ENCODE data around the gene UBE2B.

The UBE2B gene

GRCh38 chr5:134438721-134439123 is 67.4 kb downstream of the UBE2B start:
- no peak for DNase-seq

DNA sequence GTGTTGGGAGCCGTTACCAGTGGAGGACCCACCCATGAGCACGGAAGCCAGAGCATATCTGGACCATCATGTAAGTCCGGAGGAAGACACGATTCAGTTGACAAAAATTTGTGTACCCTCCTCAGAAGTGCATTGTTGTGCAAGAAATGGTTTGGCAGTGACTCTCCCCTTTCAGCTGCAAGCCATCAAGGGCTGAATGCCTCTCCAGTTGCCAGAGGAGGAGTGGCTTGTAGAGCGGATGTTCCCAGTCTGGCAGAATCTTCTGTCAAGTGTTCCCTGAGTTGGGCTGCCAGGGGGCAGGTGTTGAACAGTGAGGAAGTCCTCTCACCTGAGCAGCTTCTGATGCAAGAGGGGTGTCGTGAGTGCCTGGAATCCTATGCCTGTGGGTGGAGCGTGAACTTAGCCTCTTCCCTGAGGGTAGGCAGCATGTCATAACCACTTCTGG is 67.9 kb downstream of the UBE2B start:
- DNase-seq = no peak

DNA sequence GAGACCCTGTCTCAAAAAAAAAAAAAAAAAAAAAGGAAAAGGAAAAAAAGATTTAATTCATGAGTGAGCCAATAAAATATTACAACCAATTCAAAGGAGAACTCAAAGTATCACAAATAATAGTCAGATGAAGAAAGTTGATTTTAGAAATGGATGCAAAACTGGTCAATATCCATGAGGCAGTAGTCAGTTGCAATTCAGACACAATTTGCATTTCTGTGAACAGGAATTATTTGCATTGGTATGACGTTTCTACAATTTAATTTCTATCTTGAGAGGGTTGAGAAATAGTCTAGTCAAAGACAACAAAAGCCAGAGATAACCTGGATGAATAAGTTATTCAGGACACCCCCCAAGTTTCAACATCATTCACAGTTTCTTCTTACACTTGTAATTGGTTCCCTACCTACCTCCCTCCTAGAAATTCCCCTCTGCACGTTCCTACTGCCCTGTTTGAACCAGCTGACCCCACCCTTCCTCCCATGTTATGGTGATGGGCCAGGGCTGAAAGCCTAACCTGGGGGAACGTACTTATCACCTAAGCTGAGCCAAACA is 68.9 kb downstream of the UBE2B start:
- DNase-seq = no peak

Measured in CD4-positive, alpha-beta T cell treated with Interleukin-12 subunit alpha and Interleukin-12 subunit beta, for 1 hour (primary cell).